GM06990 (cell line): Measurements from ENCODE around the gene TBL1X.

ENCODE experiments used
- DNase-seq: peaks from one replicate; pipeline ENCODE4 v3.0.0-alpha.2; 2011; ENCODE audit not compliant: insufficient read length; ENCODE audit errors: extremely low read depth
- H3K27me3 ChIP-seq: replicated peaks from 2 replicates; pipeline ENCODE4 v1.6.0; 2011; ENCODE audit warnings: low read length; ENCODE audit not compliant: control insufficient read depth, insufficient read depth
- H3K36me3 ChIP-seq: 2 replicates; pipeline ENCODE4 v1.5.1; 2011; ENCODE audit warnings: low read length; ENCODE audit not compliant: control insufficient read depth, insufficient read depth
- H3K4me3 ChIP-seq: replicated peaks from 2 replicates; pipeline ENCODE4 v1.5.1; 2011; ENCODE audit warnings: low read depth, mild to moderate bottlenecking, control low read depth, low read length
- TF ChIP-seq, protein P1 (sequence below): IDR thresholded peaks from 2 replicates; pipeline ENCODE4 v1.5.1; 2011; ENCODE audit warnings: low read length, control low read depth, mild to moderate bottlenecking, inconsistent platforms; ENCODE audit not compliant: insufficient read depth, poor library complexity, severe bottlenecking

Gene TBL1X

DNA sequence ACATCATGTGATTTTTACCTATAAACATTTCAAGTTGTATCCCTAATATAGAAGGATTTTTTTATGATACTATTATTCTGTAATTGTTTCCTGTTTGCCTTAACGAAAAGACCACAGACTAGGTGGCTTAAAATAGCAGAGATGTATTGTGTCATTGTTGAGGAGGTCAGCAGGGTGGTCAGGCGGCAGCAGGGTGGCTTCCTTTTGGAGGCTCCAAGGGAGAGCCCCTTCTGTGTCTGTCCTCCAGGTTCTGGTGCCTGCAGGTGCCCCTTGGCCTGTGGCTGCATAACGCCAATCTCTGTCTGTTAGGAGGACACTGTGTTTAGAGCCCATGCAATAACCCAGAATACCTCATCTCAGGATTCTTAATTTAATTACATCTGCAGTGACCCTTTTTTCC, 118.1 kb downstream of the TBL1X start:
- Histone ChIP-seq H3K36me3 (no peaks in the 10 kb centered on the region), H3K4me3 (no peak overlapping the region), H3K27me3 (no peaks in the 10 kb centered on the region)
- TF ChIP-seq, protein P1, sequence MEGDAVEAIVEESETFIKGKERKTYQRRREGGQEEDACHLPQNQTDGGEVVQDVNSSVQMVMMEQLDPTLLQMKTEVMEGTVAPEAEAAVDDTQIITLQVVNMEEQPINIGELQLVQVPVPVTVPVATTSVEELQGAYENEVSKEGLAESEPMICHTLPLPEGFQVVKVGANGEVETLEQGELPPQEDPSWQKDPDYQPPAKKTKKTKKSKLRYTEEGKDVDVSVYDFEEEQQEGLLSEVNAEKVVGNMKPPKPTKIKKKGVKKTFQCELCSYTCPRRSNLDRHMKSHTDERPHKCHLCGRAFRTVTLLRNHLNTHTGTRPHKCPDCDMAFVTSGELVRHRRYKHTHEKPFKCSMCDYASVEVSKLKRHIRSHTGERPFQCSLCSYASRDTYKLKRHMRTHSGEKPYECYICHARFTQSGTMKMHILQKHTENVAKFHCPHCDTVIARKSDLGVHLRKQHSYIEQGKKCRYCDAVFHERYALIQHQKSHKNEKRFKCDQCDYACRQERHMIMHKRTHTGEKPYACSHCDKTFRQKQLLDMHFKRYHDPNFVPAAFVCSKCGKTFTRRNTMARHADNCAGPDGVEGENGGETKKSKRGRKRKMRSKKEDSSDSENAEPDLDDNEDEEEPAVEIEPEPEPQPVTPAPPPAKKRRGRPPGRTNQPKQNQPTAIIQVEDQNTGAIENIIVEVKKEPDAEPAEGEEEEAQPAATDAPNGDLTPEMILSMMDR, result no peak
- no peak for DNase-seq

DNA sequence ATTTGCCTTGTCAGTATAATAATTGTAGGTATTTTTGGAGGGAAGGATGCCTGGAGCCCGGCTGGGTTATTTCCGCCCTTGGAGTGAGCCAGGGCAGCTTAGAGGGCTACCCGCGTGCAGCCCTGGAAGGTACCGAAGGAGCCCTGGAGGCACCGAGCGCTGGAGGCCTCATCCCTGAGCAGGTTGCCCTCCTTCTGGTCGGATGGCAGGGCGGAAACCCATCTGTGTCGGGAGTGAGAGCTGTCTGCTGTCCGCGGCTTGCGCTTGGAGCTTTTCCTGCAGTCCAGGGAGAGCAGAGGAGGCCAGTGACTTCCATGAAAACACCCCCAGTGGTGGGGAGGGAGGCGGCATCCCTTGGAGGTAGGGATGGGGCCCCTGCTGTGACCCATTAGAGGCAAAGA, 122.1 kb downstream of the TBL1X start:
- no peak for DNase-seq
- Histone ChIP-seq H3K4me3 (no peak overlapping the region), H3K36me3 (no peaks in the 10 kb centered on the region), H3K27me3 (no peaks in the 10 kb centered on the region)
- TF ChIP-seq, protein P1, result no peak

DNA sequence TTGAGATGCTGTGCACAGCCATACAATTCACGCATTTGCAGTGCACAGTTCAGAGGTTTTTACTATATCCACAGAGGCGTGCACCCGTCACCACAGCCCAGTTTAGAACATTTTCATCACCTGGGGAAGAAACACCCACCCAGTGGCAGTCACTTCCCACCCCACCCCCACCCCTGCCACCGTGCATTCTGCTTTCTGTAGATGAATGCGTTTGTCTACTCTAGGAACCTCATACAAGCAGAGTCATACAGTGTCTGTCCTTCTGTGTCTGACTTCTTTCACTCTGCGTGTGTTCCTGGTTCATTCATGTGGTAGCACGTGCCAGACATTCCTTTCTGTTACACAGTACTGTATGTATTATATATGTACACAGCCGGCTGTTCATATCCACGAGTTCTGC, 122.8 kb downstream of the TBL1X start:
- no peaks in the 10 kb centered on the region for H3K27me3 ChIP-seq
- H3K36me3 ChIP-seq, result no peaks in the 10 kb centered on the region
- TF ChIP-seq, protein P1, result no peak
- no peak overlapping the region for H3K4me3 ChIP-seq
- no peak for DNase-seq

DNA sequence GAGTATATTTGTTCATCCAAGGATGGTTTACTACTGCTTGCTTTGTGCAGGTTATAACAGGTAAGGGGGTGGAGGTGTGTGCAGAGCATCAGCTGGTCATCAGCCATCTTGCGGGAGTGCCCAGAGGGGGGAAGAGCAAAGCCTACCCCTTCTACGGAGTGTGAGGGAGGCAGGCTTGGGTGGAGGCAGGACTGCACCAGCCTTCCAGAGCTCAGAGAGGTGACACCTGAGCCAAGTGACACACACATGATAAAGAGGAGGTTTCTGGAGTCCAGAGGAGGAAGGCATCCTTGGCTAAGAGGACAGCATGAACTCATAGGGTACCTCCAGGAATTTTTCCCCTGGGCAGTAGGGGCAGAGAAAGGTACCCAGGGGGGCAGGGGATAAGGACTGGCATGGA, 126.6 kb downstream of the TBL1X start:
- Histone ChIP-seq H3K27me3 (no peaks in the 10 kb centered on the region), H3K36me3 (no peaks in the 10 kb centered on the region), H3K4me3 (no peak overlapping the region)
- TF ChIP-seq, protein P1, result no peak
- DNase-seq, result no peak

DNA sequence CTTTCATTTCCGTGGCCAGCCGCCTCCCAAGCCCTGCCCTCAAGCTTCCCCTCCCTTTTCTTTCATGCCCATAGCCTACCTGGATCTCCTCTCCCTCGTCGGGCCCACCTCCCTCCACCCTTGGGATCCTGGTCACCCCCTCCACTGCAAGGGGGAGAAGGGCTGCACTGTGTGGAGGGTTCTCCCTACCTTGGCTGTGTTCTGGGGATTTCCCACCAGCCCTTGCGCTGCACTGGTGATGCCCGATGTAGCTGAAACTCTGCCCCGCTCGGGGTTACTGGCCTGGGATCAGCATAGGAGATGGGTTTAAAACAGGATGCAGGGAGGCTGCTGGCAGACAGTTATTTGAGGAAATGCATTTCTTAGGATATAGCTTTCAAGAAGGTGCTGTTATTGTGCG, 128.9 kb downstream of the TBL1X start:
- no peak for DNase-seq
- Histone ChIP-seq H3K4me3 (no peak overlapping the region), H3K36me3 (no peaks in the 10 kb centered on the region), H3K27me3 (no peaks in the 10 kb centered on the region)
- TF ChIP-seq, protein P1, result no peak

DNA sequence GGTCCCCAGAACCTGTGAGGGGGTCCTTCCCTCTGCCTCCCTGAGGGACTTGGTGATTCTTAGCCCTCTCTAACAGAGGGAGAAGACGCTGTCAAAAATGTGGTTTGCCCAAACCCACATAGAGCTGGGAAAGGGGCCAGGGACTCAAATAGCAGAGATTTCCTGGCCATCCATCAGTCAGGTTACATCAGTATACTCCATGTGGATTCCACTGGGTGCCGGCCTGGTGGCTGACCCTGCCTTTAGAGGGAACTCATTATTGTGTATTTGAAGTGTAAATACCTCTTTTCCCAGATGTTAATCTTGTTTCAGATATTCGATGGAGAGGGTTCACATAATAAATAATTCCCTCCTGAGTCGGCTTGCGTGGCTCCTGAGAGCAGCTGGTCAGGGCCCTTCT, 130.3 kb downstream of the TBL1X start:
- Histone ChIP-seq H3K27me3 (no peaks in the 10 kb centered on the region), H3K36me3 (no peaks in the 10 kb centered on the region), H3K4me3 (no peak overlapping the region)
- no peak for DNase-seq
- TF ChIP-seq, protein P1, result no peak
